ENCODE results near the gene LRRC43. TPM values are rescaled to one million over a fixed set of nuclear protein-coding genes. Genes with fewer than 3 reads are reported as not detected.

LRRC43 gene
- total RNA-seq, 4 donors from 2014 or later = 0.84 to 1.6 (median 1.1) TPM; not detected in 1

DNA sequence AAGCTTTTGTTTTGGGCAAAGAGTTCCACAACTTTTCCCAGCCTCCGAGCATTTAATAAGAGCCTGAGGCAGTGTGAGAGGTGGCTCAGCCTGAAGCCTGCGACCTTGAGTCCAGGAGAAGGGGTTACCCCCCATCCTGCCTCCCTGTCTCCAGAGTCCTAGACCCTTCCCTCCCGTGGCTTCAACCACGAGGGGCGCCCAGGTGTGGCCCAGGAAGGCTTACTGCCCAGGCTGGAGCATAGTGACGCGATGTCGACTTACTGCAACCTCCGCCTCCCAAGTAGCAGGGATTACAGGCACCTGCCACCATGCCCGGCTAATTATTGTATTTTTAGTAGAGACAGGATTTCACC is 641 bp downstream of the LRRC43 start:
- TF ChIP-seq, protein P1, sequence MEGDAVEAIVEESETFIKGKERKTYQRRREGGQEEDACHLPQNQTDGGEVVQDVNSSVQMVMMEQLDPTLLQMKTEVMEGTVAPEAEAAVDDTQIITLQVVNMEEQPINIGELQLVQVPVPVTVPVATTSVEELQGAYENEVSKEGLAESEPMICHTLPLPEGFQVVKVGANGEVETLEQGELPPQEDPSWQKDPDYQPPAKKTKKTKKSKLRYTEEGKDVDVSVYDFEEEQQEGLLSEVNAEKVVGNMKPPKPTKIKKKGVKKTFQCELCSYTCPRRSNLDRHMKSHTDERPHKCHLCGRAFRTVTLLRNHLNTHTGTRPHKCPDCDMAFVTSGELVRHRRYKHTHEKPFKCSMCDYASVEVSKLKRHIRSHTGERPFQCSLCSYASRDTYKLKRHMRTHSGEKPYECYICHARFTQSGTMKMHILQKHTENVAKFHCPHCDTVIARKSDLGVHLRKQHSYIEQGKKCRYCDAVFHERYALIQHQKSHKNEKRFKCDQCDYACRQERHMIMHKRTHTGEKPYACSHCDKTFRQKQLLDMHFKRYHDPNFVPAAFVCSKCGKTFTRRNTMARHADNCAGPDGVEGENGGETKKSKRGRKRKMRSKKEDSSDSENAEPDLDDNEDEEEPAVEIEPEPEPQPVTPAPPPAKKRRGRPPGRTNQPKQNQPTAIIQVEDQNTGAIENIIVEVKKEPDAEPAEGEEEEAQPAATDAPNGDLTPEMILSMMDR (IDR thresholded peaks at IDR 0.05) = no peak
- DNase-seq (ENCODE audit: low spot score) (no peak), ATAC-seq (ENCODE audit: low FRiP score) (no peak)

DNA sequence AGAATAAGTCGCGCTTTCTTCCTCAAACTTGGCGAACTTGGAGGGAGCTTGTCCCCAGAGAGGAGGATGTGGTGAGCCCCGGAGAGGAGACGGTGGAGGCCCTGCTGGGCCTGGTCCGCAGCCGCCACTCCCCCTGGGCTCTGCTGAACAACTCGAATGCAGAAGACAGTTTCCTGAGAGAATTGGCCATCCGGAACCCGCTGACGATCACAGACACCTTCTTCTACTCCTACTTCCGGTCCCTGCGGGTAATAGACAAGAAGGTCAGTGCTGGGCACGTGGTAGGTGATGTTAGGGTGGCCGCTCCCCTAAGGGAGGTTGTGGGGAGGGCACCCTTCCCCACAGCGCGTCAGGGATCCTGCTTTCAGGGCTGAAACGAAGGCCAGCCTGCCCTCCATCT is 1.6 kb downstream of the LRRC43 start:
- TF ChIP-seq, protein P1 (IDR thresholded peaks at IDR 0.05) = no peak
- DNase-seq (ENCODE audit: low spot score) (no peak), ATAC-seq (ENCODE audit: low FRiP score) (no peak)

DNA sequence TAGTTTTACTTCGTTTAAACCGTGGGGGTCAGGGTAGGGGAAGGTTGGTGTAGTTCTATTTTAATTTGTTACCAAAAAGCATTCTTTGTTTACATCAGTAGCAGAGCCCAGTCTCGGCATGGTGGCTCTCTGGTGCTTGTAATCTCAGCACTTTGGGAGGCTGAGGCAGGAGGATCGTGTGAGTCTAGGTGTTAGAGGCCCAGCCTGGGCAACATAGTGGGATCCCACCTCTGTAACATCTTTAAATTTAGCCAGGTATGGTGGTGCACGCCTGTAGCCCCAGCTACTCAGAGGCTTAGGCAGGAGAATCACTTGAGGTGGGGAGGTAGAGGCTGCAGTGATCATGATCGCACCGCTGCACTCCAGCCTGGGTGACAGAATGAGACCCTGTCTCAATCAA is 2.2 kb downstream of the LRRC43 start:
- DNase-seq (ENCODE audit: low spot score) (no peak), ATAC-seq (ENCODE audit: low FRiP score) (no peak)
- TF ChIP-seq, protein P1 (IDR thresholded peaks at IDR 0.05) = no peak

DNA sequence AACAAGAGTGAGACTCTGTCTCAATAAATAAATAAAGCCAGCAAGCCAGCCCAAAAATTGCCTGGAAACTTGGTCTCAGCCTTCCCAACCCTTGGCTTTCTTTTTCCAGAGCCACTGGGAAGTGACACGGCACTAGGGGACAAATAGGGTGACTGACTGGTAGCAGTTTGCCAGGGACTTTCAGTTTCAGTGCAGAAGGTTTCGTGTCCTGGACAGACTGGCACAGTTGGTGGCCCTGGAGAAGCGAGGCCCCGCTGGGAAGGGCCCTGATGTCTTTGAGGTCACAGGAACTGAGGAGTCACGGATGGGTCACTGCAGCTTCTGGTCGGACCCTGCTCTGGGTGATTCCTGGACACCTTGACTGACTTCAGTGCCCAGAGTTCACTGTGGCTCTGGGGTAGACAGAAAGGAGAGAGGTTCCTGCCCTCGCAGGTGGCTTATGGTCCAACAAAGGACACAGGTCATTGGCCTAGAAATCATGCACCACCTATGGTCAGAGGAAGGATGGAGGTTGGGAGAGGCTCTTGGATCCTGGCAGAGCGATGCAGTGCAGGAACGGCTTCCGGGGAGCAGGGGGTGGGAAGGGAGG is 2.7 kb downstream of the LRRC43 start:
- no peak for DNase-seq (ENCODE audit: low spot score)
- no peak for ATAC-seq (ENCODE audit: low FRiP score)
- TF ChIP-seq, protein P1 (IDR thresholded peaks at IDR 0.05) = no peak

GRCh38 chr12:122187466-122187865 is 4.5 kb downstream of the LRRC43 start:
- ATAC-seq (ENCODE audit: low FRiP score) (no peak), DNase-seq (ENCODE audit: low spot score) (no peak)
- TF ChIP-seq, protein P1 (IDR thresholded peaks at IDR 0.05) = no peak

DNA sequence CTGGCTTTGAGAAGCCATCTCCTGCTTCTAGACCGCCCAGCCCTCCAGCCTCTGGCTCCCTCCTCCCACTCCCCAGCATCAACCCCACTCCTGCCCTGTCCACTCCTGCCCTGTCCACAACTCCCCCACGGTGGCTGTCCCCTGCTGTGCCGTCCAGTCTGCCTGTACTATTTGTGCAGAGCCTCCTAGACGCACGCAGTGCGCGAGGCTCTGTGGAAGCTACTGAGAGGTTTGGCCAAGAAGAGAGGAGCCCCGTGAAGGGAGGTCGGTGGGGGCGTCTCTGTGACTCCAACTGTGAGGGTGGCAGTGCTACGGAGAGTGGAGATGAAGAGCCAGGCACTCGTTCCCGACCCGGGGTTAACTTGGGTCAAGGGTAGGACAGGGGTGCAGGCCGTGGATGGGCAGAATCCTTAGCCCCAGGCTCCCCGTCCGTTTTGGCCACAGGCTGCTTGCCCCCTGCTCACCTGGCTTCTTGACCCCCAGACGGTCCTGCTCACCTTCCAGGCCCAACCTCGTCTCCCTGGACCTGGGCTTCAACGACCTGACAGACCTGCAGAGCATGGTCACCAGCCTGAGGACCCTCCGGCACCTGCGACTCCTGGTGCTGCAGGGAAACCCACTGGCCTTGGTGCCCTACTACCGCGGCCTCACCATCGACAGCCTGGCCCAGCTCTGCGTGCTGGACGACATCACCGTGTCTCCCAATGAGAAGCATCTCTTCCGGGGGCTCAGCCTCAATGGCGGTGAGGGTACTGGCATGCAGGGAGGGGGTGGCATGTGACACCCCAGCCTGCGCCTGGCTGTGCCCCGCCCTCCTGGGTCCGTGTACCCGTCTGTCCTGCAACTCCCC is 6.9 kb downstream of the LRRC43 start:
- DNase-seq (ENCODE audit: low spot score) (no peak), ATAC-seq (ENCODE audit: low FRiP score) (no peak)

More for the DNA sequence above, 6.9 kb downstream of the LRRC43 start:
- TF ChIP-seq, protein P1 (IDR thresholded peaks at IDR 0.05) = no peak
